ENCODE results near the gene CNTNAP2. TPM values are rescaled to one million over a fixed set of nuclear protein-coding genes. Genes with fewer than 3 reads are reported as not detected.
A peak's percentile ranks its signal among the peaks of the same experiment; 100 is the strongest.

The CNTNAP2 gene
- total and polyA plus RNA-seq, 2 of the 4 experiments (the other 2 are of a cell fraction): not detected

DNA sequence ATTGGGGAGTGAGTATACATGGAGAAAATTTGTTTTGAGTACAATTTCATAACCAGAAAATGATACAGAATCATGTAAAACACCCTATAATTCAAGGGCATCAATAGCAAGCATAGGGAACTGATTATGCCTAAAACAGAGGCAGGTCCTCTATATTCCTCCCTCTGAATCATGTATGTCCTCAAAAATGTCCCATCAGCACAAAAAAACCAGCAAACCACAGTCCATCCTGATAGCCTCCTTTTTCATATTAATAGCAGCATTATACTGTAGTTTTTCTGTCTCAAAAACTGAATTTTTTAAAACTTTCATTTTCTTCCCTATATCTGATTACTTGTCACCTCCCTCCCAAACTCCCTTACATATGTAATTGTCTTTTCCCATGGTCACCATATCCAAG, 1057.3 kb downstream of the CNTNAP2 start:
- H3K9me1 ChIP-seq (ENCODE audit: insufficient read depth, low read length): no peaks in the 10 kb centered on the region
- H2AK9ac ChIP-seq (replicated peaks; ENCODE audit: low read depth, low read length, poor library complexity): no peak overlapping the region
- no peak overlapping the region for H3K14ac ChIP-seq (replicated peaks; ENCODE audit: low read depth, low read length)
- H4K5ac ChIP-seq (ENCODE audit: low read depth, low read length): no peak overlapping the region
- H3K18ac ChIP-seq (ENCODE audit: low read depth, low read length): no peak overlapping the region
- H2BK120ac ChIP-seq (ENCODE audit: low read depth, low read length): no peak overlapping the region
- no peaks in the 10 kb centered on the region for H3K27me3 ChIP-seq (ENCODE audit: control insufficient read depth, insufficient read depth, low read length)
- H3K23ac ChIP-seq (ENCODE audit: low read depth, low read length): no peak overlapping the region
- no peak overlapping the region for H3K56ac ChIP-seq (ENCODE audit: extremely low read depth, insufficient read depth, low read length)
- no peak overlapping the region for H3K4me3 ChIP-seq (ENCODE audit: insufficient read depth, low read depth, low read length)
- intact Hi-C loops (cut with micrococcal nuclease): no loop called here
- in situ Hi-C loops (cut with MboI; ENCODE audit: low sequenced_read_pairs): no loop called here
- DNase-seq (no peak), ATAC-seq (ENCODE audit: low read depth) (no peak)
- H3K9ac ChIP-seq (ENCODE audit: low read depth, low read length): no peak overlapping the region
- H2BK20ac ChIP-seq (ENCODE audit: low read depth, low read length): no peak overlapping the region
- dilution Hi-C loops (cut with HindIII; ENCODE audit: low sequenced_read_pairs, unreplicated experiment): no loop called here
- no peak overlapping the region for H3K4ac ChIP-seq (ENCODE audit: low read depth, low read length)
- H3K4me2 ChIP-seq (ENCODE audit: low read depth, low read length): no peak overlapping the region
- BruUV-seq (replicated peaks): no TSS peak
- H2AFZ ChIP-seq (replicated peaks; ENCODE audit: low read length, poor library complexity): no peak overlapping the region
- H2BK15ac ChIP-seq (ENCODE audit: low read depth, low read length): no peak overlapping the region
- no peaks in the 10 kb centered on the region for H4K20me1 ChIP-seq (ENCODE audit: insufficient read depth, low read length)
- POLR2A ChIA-PET (ENCODE audit: unreplicated experiment): no interaction called here
- no peak overlapping the region for H4K8ac ChIP-seq (ENCODE audit: low read depth in 2 of 2, low read length in 2 of 2)
- no peak for TF ChIP-seq SMC3 (IDR thresholded peaks at IDR 0.05; ENCODE audit: low read depth, low read length)
- TF ChIP-seq ELK1 (IDR thresholded peaks at IDR 0.05; ENCODE audit: borderline replicate concordance, low read depth, low read length): no peak
- no peak for TF ChIP-seq MXI1 (IDR thresholded peaks at IDR 0.05; ENCODE audit: borderline replicate concordance, low read depth, low read length)
- peak; percentile 15; the same call in 1 of the 2 replicates for TF ChIP-seq MAFK (IDR thresholded peaks at IDR 0.05; ENCODE audit: low read depth, low read length)
- no peaks in the 10 kb centered on the region for H3K36me3 ChIP-seq (ENCODE audit: control insufficient read depth, insufficient read depth, low read length)
- H4K91ac ChIP-seq (ENCODE audit: insufficient read depth, low read depth, low read length): no peak overlapping the region
- no peak overlapping the region for H2BK5ac ChIP-seq (ENCODE audit: low read depth, low read length, poor library complexity, severe bottlenecking)
- H3K9me3 ChIP-seq (ENCODE audit: control insufficient read depth, insufficient read depth, low read length): peaks cover 8% of the 10 kb centered on the region
- CTCF ChIA-PET: no interaction called here
- H3K79me1 ChIP-seq (ENCODE audit: low read depth in 1 of 2, low read length in 2 of 2): no peaks in the 10 kb centered on the region
- H3K27ac ChIP-seq (ENCODE audit: insufficient read depth, low read length): no peak overlapping the region
- H2AK5ac ChIP-seq (ENCODE audit: low read depth, low read length): no peak overlapping the region
- no peaks in the 10 kb centered on the region for H3K4me1 ChIP-seq (ENCODE audit: control insufficient read depth, insufficient read depth, low read length)
